Lower lobe of right lung (tissue), 2 donors: Measurements from ENCODE around the gene SHC1. TPM values are rescaled to one million over a fixed set of nuclear protein-coding genes. Genes with fewer than 3 reads are reported as not detected.
A peak's percentile ranks its signal among the peaks of the same experiment; 100 is the strongest.

Experiments used
- ATAC-seq, 2 donors: fragments of 200-7000 bp; cut with Tn5 transposase; one replicate each; pipeline ENCODE4 v1.9.1; 2020 to 2022; ENCODE audit warnings: mild to moderate bottlenecking in 2 of 2, moderate library complexity in 2 of 2
- DNase-seq: peaks from one replicate; pipeline ENCODE4 v3.0.0-alpha.2; 2020
- H3K27ac ChIP-seq: fragments of 200-600 bp; one replicate; pipeline ENCODE4 v1.8.0; 2022
- H3K27me3 ChIP-seq: fragments of 200-600 bp; one replicate; pipeline ENCODE4 v1.8.0; 2022; ENCODE audit warnings: low read depth
- H3K36me3 ChIP-seq: fragments of 200-600 bp; one replicate; pipeline ENCODE4 v1.8.0; 2022; ENCODE audit warnings: mild to moderate bottlenecking
- H3K4me1 ChIP-seq: fragments of 200-600 bp; one replicate; pipeline ENCODE4 v1.8.0; 2022
- H3K4me3 ChIP-seq: fragments of 200-600 bp; one replicate; pipeline ENCODE4 v1.8.0; 2022; ENCODE audit warnings: mild to moderate bottlenecking
- H3K9me3 ChIP-seq: fragments of 200-600 bp; one replicate; pipeline ENCODE4 v1.8.0; 2022
- CTCF ChIP-seq: fragments of 200-600 bp; IDR thresholded peaks from one replicate; pipeline ENCODE4 v1.8.0; 2022; ENCODE audit warnings: antibody characterized with exemption, mild to moderate bottlenecking
- intact Hi-C: fragments of 100-400 bp; cut with DNase I; formaldehyde crosslinking; loops from one replicate; pipeline ENCODE4 v1.11.0; 2022
- total RNA-seq: library from RNA; stranded (reverse); fragmentation: NEBNext Ultra II Directional; extraction: Animal tissue kit (Norgen Biotek cat#: 25700); gene quantifications from one replicate; pipeline ENCODE4 v1.2.1, GENCODE V29; 2021
- donor health status: DM: no; HTN: yes; CAD: no; lungs with severe emphysema.

The SHC1 gene
- total RNA-seq, 1 donor from 2014 or later = 94.8 TPM

GRCh38 chr1:154944401-154945159 lies 26.0 kb downstream of the SHC1 start:
- no peak overlapping the region for H3K27ac ChIP-seq
- H3K36me3 ChIP-seq = peaks cover 40% of the 10 kb centered on the region
- DNase-seq (no peak), ATAC-seq (no peak)
- no peak for TF ChIP-seq CTCF
- H3K27me3 ChIP-seq = no peaks in the 10 kb centered on the region
- H3K9me3 ChIP-seq = no peaks in the 10 kb centered on the region
- intact Hi-C loops = no loop called here
- no peak overlapping the region for H3K4me3 ChIP-seq
- H3K4me1 ChIP-seq = peaks cover 31% of the 10 kb centered on the region

GRCh38 chr1:154943649-154944400 lies 26.7 kb downstream of the SHC1 start:
- no peak for DNase-seq
- peak overlapping the region; percentile 33 for H3K27ac ChIP-seq

GRCh38 chr1:154941333-154942013 lies 29.1 kb downstream of the SHC1 start:
- Histone ChIP-seq H3K27ac (peak overlapping the region; percentile 64), H3K9me3 (no peaks in the 10 kb centered on the region), H3K36me3 (peaks cover 17% of the 10 kb centered on the region), H3K4me3 (no peak overlapping the region), H3K4me1 (peaks cover 41% of the 10 kb centered on the region), H3K27me3 (no peaks in the 10 kb centered on the region)
- DNase-seq = no peak
- intact Hi-C loops = no loop called here
- no peak for ATAC-seq
- TF ChIP-seq CTCF = no peak

More at GRCh38 chr1:154943649-154944400, 26.7 kb downstream of the SHC1 start:
- peaks cover 39% of the 10 kb centered on the region for H3K36me3 ChIP-seq
- ATAC-seq = peak; percentile 37 to 57
- H3K4me3 ChIP-seq = no peak overlapping the region
- no peaks in the 10 kb centered on the region for H3K27me3 ChIP-seq
- H3K4me1 ChIP-seq = peaks cover 31% of the 10 kb centered on the region
- intact Hi-C loops = no loop called here
- peak; percentile 61 for TF ChIP-seq CTCF
- no peaks in the 10 kb centered on the region for H3K9me3 ChIP-seq

GRCh38 chr1:154940651-154941194 lies 29.8 kb downstream of the SHC1 start:
- H3K36me3 ChIP-seq = peaks cover 11% of the 10 kb centered on the region
- DNase-seq (no peak), ATAC-seq (no peak)
- peaks cover 46% of the 10 kb centered on the region for H3K4me1 ChIP-seq
- no peak overlapping the region for H3K27ac ChIP-seq
- TF ChIP-seq CTCF = no peak
- intact Hi-C loops = no loop called here
- H3K9me3 ChIP-seq = no peaks in the 10 kb centered on the region
- H3K4me3 ChIP-seq = no peak overlapping the region
- H3K27me3 ChIP-seq = no peaks in the 10 kb centered on the region

DNA sequence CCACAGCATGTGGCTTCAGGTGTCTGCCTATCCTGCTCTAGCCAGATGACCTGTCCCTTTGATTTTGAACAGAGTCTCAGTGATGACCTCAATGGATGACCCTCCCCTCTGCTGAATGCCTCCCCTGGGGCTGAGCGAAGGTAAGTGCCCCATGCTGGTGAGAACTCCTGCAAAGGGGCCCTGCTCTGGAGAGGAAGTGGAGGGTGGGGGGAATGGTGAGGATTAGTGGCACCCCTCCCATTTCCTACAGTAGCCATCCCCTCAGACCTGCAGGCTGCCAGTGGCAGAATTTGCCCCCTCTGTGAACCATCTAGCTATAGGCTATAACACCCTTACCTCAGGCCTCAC lies 30.4 kb downstream of the SHC1 start:
- H3K4me3 ChIP-seq = no peak overlapping the region
- no peak overlapping the region for H3K27ac ChIP-seq
- intact Hi-C loops = no loop called here
- ATAC-seq (no peak), DNase-seq (no peak)
- TF ChIP-seq CTCF = no peak
- H3K9me3 ChIP-seq = no peaks in the 10 kb centered on the region
- H3K36me3 ChIP-seq = peaks cover 6% of the 10 kb centered on the region
- H3K4me1 ChIP-seq = peaks cover 51% of the 10 kb centered on the region
- no peaks in the 10 kb centered on the region for H3K27me3 ChIP-seq
